HG03135 (cell line): ENCODE measurements around the gene DPEP2NB.

Source experiments
- ATAC-seq: cut with Tn5 transposase; IDR thresholded peaks from one replicate; pipeline ENCODE4 v1.9.1; 2021; ENCODE audit warnings: mild to moderate bottlenecking, moderate library complexity; ENCODE audit not compliant: unreplicated experiment

Gene DPEP2NB

GRCh38 chr16:67964477-67965131 lies 51.1 kb downstream of the DPEP2NB start:
- no peak for ATAC-seq

GRCh38 chr16:67963662-67964321 lies 51.9 kb downstream of the DPEP2NB start:
- no peak for ATAC-seq
